Esophagus squamous epithelium (tissue), 4 donors: ENCODE data around the gene ZBTB25.

Experiments used
- CTCF ChIP-seq, 6 experiments: fragments of 450-650 bp in 4 of 6; fragments of 200-600 bp in 2 of 6; sonication (generic) in 2 of 6; IDR thresholded peaks; one replicate each; pipeline ENCODE4 v1.5.1; 2016 to 2019; ENCODE audit warnings: antibody characterized with exemption in 6 of 6, mild to moderate bottlenecking in 4 of 6, moderate library complexity in 4 of 6
- POLR2A ChIP-seq, 4 donors: fragments of 450-650 bp; IDR thresholded peaks; one replicate each; pipeline ENCODE4 v1.6.1; 2017; ENCODE audit warnings: antibody characterized with exemption in 4 of 4, mild to moderate bottlenecking in 4 of 4, moderate library complexity in 3 of 4

DNA sequence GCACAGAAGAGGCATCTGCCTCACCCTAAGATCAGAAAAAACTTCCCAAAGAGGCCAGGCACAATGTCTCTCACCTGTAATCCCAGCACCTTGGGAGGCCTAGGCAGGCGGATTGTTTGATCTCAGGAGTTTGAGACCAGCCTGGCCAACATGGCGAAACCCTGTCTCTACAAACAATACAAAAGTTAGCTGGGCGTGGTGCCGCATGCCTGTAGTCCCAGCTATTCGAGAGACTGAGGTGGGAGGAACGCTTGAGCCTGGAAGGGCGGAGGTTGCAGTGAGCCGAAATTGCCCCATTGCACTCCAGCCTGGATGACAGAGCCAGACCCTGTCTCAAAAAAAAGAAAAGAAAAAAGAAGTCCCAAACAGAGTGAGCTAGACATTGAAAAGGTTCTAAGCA is 5.4 kb upstream of the ZBTB25 start:
- TF ChIP-seq CTCF (IDR thresholded peaks at IDR 0.05) (no peak), POLR2A (IDR thresholded peaks at IDR 0.05) (no peak)
